Measurements from ENCODE around the gene LDB3.

The LDB3 gene

DNA sequence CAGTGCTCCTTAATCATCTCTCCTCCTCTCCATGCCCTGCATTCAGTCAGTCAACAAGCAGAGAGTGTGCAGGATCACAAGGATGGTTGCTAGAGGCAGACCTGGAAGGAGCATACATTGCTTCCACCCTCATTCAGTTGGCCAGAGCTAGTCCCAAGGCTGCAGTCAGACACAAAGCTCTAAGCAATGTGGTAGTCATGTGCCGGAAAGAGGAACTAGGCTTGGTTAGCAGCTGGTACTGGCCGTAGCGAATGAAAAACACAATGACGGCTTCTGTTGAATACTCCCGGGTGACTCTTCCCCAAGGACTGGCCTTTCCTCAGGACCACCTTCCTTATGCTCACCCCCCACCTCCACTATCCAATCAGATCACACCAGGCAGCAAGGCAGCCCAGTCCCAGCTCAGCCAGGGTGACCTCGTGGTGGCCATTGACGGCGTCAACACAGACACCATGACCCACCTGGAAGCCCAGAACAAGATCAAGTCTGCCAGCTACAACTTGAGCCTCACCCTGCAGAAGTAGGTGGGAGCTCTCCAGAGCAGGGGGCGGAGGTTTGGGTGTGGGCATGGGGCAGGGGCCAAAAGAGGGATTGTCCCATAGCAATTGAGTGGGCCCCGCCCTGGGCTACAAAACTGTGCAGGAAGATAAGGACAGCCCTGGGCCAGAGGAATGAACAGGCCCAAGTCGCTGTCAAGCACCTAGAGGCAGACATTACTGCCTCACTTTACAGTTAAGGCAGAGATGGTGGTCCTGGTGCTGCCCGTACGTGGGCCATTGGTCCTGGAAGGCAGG lies 10.9 kb downstream of the LDB3 start:
- Histone ChIP-seq H3K4me1 (peaks cover 2% of the 10 kb centered on the region), H3K4me3 (no peak overlapping the region), H3K9me3 (no peaks in the 10 kb centered on the region), H3K36me3 (replicated peaks) (no peaks in the 10 kb centered on the region), H3K27me3 (ENCODE audit: low read depth) (no peaks in the 10 kb centered on the region)
- in situ Hi-C loops (cut with MboI; ENCODE audit: low sequenced_read_pairs): no loop called here
- no peak for DNase-seq (ENCODE audit: low spot score in 2 of 2)

DNA sequence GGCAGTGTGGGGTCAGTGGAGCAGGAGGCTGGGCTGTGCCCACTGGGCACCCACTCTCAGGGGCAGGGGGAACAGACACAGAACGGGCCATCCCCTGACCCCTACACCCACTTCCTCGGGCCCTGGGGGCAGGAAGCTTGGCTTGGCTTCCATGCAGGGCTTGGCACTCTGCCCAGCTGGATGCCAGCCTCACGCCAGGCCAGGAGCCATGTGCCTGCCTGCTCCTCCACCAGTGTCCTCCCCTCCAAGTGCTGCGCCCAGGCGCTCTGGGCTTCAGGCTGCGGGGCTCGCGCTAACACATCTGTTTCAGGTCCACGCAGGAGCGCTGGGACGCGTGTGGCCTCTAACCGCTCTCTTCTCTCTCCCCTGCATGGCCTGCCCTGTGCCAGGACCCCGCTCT lies 12.7 kb downstream of the LDB3 start:
- Histone ChIP-seq H3K27me3 (ENCODE audit: low read depth) (no peaks in the 10 kb centered on the region), H3K36me3 (replicated peaks) (no peaks in the 10 kb centered on the region), H3K4me1 (no peaks in the 10 kb centered on the region), H3K4me3 (no peak overlapping the region), H3K9me3 (no peaks in the 10 kb centered on the region)
- in situ Hi-C loops (cut with MboI; ENCODE audit: low sequenced_read_pairs): no loop called here
- DNase-seq (ENCODE audit: low spot score in 2 of 2): no peak

DNA sequence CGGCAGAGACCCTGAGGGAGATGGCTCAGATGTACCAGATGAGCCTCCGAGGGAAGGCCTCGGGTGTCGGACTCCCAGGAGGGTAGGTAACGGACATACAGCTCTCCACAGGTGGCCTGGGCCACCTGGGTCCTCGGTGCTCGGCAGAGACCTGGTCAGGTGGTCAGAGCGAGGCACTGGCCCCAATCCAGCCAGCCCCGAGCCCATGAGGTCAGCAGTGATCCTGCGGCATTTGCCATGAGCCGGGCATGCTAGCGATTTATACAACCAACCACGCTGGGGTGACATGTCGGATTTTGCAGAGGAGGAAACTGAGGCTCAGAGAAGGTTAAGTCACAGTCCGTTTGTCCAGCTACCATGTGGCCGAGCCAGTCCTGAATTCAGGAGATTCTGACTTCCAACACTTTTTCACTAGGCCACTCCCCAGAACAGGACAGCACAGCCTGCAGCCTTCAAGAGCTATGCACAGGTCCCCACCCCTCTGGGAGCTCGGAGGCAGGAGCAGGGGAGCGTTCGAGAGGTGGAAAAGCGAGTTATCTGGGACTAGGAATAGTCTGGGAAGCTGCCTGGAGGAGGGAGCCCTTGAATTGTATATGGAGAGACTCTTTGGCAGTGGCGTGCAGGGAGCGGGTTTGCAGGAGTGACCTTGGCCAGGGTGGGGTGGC lies 13.5 kb downstream of the LDB3 start:
- H3K27me3 ChIP-seq (ENCODE audit: low read depth): no peaks in the 10 kb centered on the region
- no peaks in the 10 kb centered on the region for H3K4me1 ChIP-seq
- H3K9me3 ChIP-seq: no peaks in the 10 kb centered on the region
- no peaks in the 10 kb centered on the region for H3K36me3 ChIP-seq (replicated peaks)
- in situ Hi-C loops (cut with MboI; ENCODE audit: low sequenced_read_pairs): no loop called here
- no peak overlapping the region for H3K4me3 ChIP-seq
- no peak for DNase-seq (ENCODE audit: low spot score in 2 of 2)

DNA sequence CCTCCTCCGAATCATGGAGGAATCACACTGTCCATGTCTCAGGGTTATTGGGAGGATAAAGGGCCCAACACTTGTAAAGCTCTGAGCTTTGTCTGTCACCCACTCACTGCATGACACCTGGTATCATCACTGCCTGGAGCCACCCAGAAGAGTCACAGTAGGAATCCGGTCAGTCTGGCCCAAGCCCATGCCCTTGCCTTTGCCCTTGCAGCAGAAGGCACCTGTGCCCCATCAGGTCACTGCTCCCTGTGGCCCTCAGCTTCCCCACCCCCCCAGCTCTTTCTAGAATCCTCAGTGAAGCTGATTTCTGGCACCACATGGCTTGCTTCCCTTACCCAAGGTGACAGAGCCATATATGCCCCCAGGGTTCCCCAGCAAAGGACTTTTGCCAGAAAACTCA lies 14.4 kb downstream of the LDB3 start:
- no peaks in the 10 kb centered on the region for H3K27me3 ChIP-seq (ENCODE audit: low read depth)
- no peak for DNase-seq (ENCODE audit: low spot score in 2 of 2)
- in situ Hi-C loops (cut with MboI; ENCODE audit: low sequenced_read_pairs): no loop called here

DNA sequence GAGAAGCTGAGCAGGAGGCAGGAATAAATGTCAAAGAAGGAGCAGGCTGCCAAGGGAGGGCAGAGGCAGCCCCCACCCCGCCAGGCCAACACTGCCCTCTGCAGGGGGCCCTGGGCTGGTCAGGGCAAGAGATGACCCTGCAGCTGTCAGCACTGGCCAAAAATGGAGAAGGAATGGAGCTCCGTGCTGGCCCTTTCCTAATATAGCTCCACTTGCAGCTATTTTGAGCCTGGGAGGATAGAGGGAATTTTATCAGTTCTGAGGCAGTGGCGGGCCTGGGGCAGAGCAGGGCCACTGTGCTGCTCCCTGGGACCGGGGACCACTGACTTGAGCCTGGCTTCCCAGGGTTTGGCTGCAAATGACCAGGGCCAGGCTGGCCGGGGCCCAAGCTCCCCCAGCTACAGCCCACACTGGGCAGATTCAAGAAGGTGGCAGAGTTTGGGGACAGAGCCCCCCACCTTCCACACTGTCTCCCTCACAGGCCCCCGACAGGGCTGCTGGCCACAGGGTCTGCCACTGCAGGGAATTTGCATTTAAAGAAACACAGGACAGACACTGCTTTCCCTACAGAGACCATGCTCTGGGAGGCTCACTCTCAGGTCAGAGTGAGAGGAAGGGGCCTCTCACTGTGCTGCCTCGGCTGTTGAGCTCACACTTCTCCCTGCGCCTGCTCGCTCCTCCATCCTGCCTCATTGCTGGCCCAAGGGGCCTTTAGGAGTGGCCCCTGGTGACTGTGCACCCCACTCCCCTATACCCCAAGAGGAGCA lies 16.2 kb downstream of the LDB3 start:
- H3K27me3 ChIP-seq (ENCODE audit: low read depth): no peaks in the 10 kb centered on the region
- in situ Hi-C loops (cut with MboI; ENCODE audit: low sequenced_read_pairs): no loop called here
- DNase-seq (ENCODE audit: low spot score in 2 of 2): peak in 1 of 2 experiments; percentile 58

More for the DNA sequence above, 14.4 kb downstream of the LDB3 start:
- no peaks in the 10 kb centered on the region for H3K36me3 ChIP-seq (replicated peaks)
- H3K4me3 ChIP-seq: no peak overlapping the region
- H3K4me1 ChIP-seq: no peaks in the 10 kb centered on the region
- H3K9me3 ChIP-seq: no peaks in the 10 kb centered on the region

DNA sequence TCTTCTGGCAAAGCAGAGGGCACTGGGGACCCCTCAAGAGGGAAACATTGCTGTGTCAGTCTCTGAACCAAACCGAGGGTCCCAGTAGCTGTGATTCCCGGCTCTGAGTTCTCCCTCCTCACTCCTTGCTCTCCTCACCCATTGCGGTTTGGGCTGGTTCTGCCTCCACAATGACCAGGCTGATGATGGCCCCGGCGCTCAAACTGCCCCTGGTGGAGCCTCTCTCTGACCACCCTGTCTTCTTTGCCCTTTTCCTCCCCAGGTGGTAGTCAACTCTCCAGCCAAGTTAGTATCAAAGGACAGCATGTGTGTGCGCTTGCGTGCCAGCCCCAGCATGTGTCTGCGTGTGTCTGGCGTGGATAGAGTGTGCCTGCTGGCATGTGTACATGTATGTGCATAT lies 17.1 kb downstream of the LDB3 start:
- no peaks in the 10 kb centered on the region for H3K27me3 ChIP-seq (ENCODE audit: low read depth)
- H3K36me3 ChIP-seq (replicated peaks): no peaks in the 10 kb centered on the region
- H3K4me3 ChIP-seq: no peak overlapping the region
- no peaks in the 10 kb centered on the region for H3K4me1 ChIP-seq
- H3K9me3 ChIP-seq: no peaks in the 10 kb centered on the region
- DNase-seq (ENCODE audit: low spot score in 2 of 2): no peak
- in situ Hi-C loops (cut with MboI; ENCODE audit: low sequenced_read_pairs): no loop called here

More for the DNA sequence above, 16.2 kb downstream of the LDB3 start:
- Histone ChIP-seq H3K4me1 (no peaks in the 10 kb centered on the region), H3K36me3 (replicated peaks) (no peaks in the 10 kb centered on the region), H3K4me3 (no peak overlapping the region), H3K9me3 (no peaks in the 10 kb centered on the region)

- H3K4me3 ChIP-seq: no peak overlapping the region
- DNase-seq (ENCODE audit: low spot score in 2 of 2): no peak
- no peaks in the 10 kb centered on the region for H3K9me3 ChIP-seq
- no peaks in the 10 kb centered on the region for H3K4me1 ChIP-seq
- in situ Hi-C loops (cut with MboI; ENCODE audit: low sequenced_read_pairs): no loop called here
- no peaks in the 10 kb centered on the region for H3K36me3 ChIP-seq (replicated peaks)
- H3K27me3 ChIP-seq (ENCODE audit: low read depth): no peaks in the 10 kb centered on the region
These were observed 17.8 kb downstream of the LDB3 start for GRCh38 chr10:86685893-86686632.

DNA sequence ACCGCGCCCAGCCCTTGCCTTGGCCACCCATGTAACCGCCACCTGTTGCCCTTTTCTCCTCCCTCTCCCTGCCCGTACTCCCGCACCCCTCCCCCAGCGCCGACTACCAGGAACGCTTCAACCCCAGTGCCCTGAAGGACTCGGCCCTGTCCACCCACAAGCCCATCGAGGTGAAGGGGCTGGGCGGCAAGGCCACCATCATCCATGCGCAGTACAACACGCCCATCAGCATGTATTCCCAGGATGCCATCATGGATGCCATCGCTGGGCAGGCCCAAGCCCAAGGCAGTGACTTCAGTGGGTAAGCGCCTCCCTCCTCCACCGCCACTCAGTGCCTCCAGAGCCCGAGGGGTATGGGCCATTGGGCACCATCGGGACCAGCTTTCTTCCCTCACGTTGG lies 18.7 kb downstream of the LDB3 start:
- H3K27me3 ChIP-seq (ENCODE audit: low read depth): no peaks in the 10 kb centered on the region
- in situ Hi-C loops (cut with MboI; ENCODE audit: low sequenced_read_pairs): no loop called here
- H3K36me3 ChIP-seq (replicated peaks): no peaks in the 10 kb centered on the region
- no peak overlapping the region for H3K4me3 ChIP-seq
- H3K4me1 ChIP-seq: no peaks in the 10 kb centered on the region
- no peaks in the 10 kb centered on the region for H3K9me3 ChIP-seq
- no peak for DNase-seq (ENCODE audit: low spot score in 2 of 2)

DNA sequence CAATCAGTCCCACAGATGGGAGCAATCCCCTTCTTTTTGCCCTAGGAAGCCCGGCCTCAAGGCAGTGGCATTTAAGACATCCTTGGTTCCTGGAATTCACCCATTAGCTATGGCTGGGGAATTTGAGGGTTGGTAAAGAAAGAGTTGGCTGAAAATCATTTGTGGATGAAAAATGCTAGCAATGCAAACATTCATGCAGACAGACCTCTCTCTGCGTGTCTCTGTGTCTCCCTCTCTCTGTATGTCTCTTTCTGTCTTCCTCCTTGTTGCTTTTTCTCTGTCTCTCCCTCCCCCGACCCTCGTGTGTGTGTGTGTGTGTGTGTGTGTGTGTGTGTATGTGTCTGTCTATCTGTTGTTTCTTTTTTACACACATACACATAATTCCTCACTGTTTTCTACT lies 19.4 kb downstream of the LDB3 start:
- H3K4me3 ChIP-seq: no peak overlapping the region
- in situ Hi-C loops (cut with MboI; ENCODE audit: low sequenced_read_pairs): no loop called here
- no peak for DNase-seq (ENCODE audit: low spot score in 2 of 2)
- no peaks in the 10 kb centered on the region for H3K27me3 ChIP-seq (ENCODE audit: low read depth)
- H3K36me3 ChIP-seq (replicated peaks): no peaks in the 10 kb centered on the region
- no peaks in the 10 kb centered on the region for H3K9me3 ChIP-seq
- no peaks in the 10 kb centered on the region for H3K4me1 ChIP-seq

- peak; percentile 69 to 78 for DNase-seq (ENCODE audit: low spot score in 2 of 2)
- in situ Hi-C loops (cut with MboI; ENCODE audit: low sequenced_read_pairs): no loop called here
- no peaks in the 10 kb centered on the region for H3K27me3 ChIP-seq (ENCODE audit: low read depth)
- no peaks in the 10 kb centered on the region for H3K4me1 ChIP-seq
- H3K36me3 ChIP-seq (replicated peaks): no peaks in the 10 kb centered on the region
- no peak overlapping the region for H3K4me3 ChIP-seq
- no peaks in the 10 kb centered on the region for H3K9me3 ChIP-seq
These were observed 20.1 kb downstream of the LDB3 start for GRCh38 chr10:86688398-86688921.

GRCh38 chr10:86689146-86689545 lies 20.8 kb downstream of the LDB3 start:
- Histone ChIP-seq H3K4me3 (no peak overlapping the region), H3K9me3 (no peaks in the 10 kb centered on the region), H3K4me1 (no peaks in the 10 kb centered on the region), H3K36me3 (replicated peaks) (no peaks in the 10 kb centered on the region), H3K27me3 (ENCODE audit: low read depth) (no peaks in the 10 kb centered on the region)
- no peak for DNase-seq (ENCODE audit: low spot score in 2 of 2)
- in situ Hi-C loops (cut with MboI; ENCODE audit: low sequenced_read_pairs): no loop called here

- in situ Hi-C loops (cut with MboI; ENCODE audit: low sequenced_read_pairs): no loop called here
- no peak for DNase-seq (ENCODE audit: low spot score in 2 of 2)
- no peaks in the 10 kb centered on the region for H3K36me3 ChIP-seq (replicated peaks)
These were observed 21.9 kb downstream of the LDB3 start for GRCh38 chr10:86690231-86690630.

GRCh38 chr10:86690657-86691084 lies 22.4 kb downstream of the LDB3 start:
- H3K27me3 ChIP-seq (ENCODE audit: low read depth): no peaks in the 10 kb centered on the region
- no peaks in the 10 kb centered on the region for H3K36me3 ChIP-seq (replicated peaks)
- H3K4me3 ChIP-seq: no peak overlapping the region
- in situ Hi-C loops (cut with MboI; ENCODE audit: low sequenced_read_pairs): no loop called here
- no peak for DNase-seq (ENCODE audit: low spot score in 2 of 2)
- H3K4me1 ChIP-seq: no peaks in the 10 kb centered on the region
- H3K9me3 ChIP-seq: no peaks in the 10 kb centered on the region

More at GRCh38 chr10:86690231-86690630, 21.9 kb downstream of the LDB3 start:
- Histone ChIP-seq H3K4me3 (no peak overlapping the region), H3K27me3 (ENCODE audit: low read depth) (no peaks in the 10 kb centered on the region), H3K4me1 (no peaks in the 10 kb centered on the region), H3K9me3 (no peaks in the 10 kb centered on the region)

All from HAP-1 (cell line).